Naive thymus-derived CD4-positive, alpha-beta T cell (primary cell): ENCODE results near the gene SLC7A5. TPM values are rescaled to one million over a fixed set of nuclear protein-coding genes. Genes with fewer than 3 reads are reported as not detected.
A peak's percentile ranks its signal among the peaks of the same experiment; 100 is the strongest.
"Not testable (repeated sequence)": the region's sequence is repeated elsewhere in the genome, so short reads cannot be mapped to it uniquely, and the experiment has no call there.

Experiments
- ATAC-seq: fragments of 150-1000 bp; cut with Tn5 transposase; 2 replicates; pipeline ENCODE4 v1.10.0; 2021; ENCODE audit warnings: mild to moderate bottlenecking, moderate library complexity
- CTCF ChIA-PET: fragments of 350-600 bp; sonication (Branson Sonifier 250); formaldehyde crosslinking; loops from one replicate; lab custom pipeline; 2021; ENCODE audit warnings: antibody characterized with exemption; lab: Charles Lee
- POLR2A ChIA-PET: fragments of 350-600 bp; sonication (Branson Sonifier 250); formaldehyde crosslinking; loops from one replicate; lab custom pipeline; 2021; ENCODE audit warnings: antibody characterized with exemption, inconsistent platforms; lab: Charles Lee
- DNase-seq, 9 donors: peaks; one replicate each; pipeline versions ENCODE4 v3.0.0 to v3.0.0-alpha.2; 2020 to 2022; ENCODE audit warnings: mixed read lengths in 1 of 9
- H3K27ac ChIP-seq: one replicate; pipeline ENCODE4 v1.7.0; 2013; ENCODE audit warnings: mild to moderate bottlenecking, low read depth, low read length, moderate library complexity
- H3K27me3 ChIP-seq, 2 donors: one replicate each; pipeline ENCODE4 v1.7.0; 2013; ENCODE audit warnings: low read length in 2 of 2, mild to moderate bottlenecking in 2 of 2, moderate library complexity in 2 of 2; ENCODE audit not compliant: control insufficient read depth in 2 of 2, insufficient read depth in 2 of 2
- H3K36me3 ChIP-seq, 3 experiments: 1 replicate in 2 of 3; 2 replicates in 1 of 3; pipeline ENCODE4 v1.7.0; 2013; ENCODE audit warnings: low read length in 3 of 3, mild to moderate bottlenecking in 3 of 3, moderate library complexity in 1 of 3; ENCODE audit not compliant: insufficient read depth in 3 of 3, control insufficient read depth in 2 of 3
- H3K4me1 ChIP-seq, 2 donors: one replicate each; pipeline ENCODE4 v1.7.0; 2013; ENCODE audit warnings: low read length in 2 of 2, mild to moderate bottlenecking in 2 of 2, moderate library complexity in 1 of 2; ENCODE audit not compliant: control insufficient read depth in 2 of 2, insufficient read depth in 2 of 2
- H3K4me3 ChIP-seq: 2 replicates; pipeline ENCODE4 v1.7.0; 2013; ENCODE audit warnings: mild to moderate bottlenecking, low read length
- H3K9me3 ChIP-seq, 3 experiments: 1 replicate in 2 of 3; 2 replicates in 1 of 3; pipeline ENCODE4 v1.7.0; 2013; ENCODE audit warnings: low read length in 3 of 3; ENCODE audit not compliant: control insufficient read depth in 2 of 3
- H3K27ac Mint-ChIP-seq, 9 donors: one replicate each; pipeline ENCODE4 v1.8.0; 2020 to 2022; ENCODE audit warnings: mixed read lengths in 9 of 9, mild to moderate bottlenecking in 8 of 9, moderate library complexity in 5 of 9, inconsistent platforms in 2 of 9
- H3K27me3 Mint-ChIP-seq, 5 donors: one replicate each; pipeline ENCODE4 v1.8.0; 2021 to 2022; ENCODE audit warnings: mixed read lengths in 5 of 5, mild to moderate bottlenecking in 1 of 5
- H3K36me3 Mint-ChIP-seq, 5 donors: one replicate each; pipeline ENCODE4 v1.8.0; 2020 to 2022; ENCODE audit warnings: mixed read lengths in 5 of 5, mild to moderate bottlenecking in 3 of 5, inconsistent platforms in 1 of 5
- H3K4me1 Mint-ChIP-seq, 7 donors: one replicate each; pipeline ENCODE4 v1.8.0; 2020 to 2022; ENCODE audit warnings: mixed read lengths in 7 of 7, mild to moderate bottlenecking in 3 of 7, inconsistent platforms in 1 of 7
- H3K4me3 Mint-ChIP-seq, 10 donors: one replicate each; pipeline ENCODE4 v1.8.0; 2020 to 2022; ENCODE audit warnings: mild to moderate bottlenecking in 10 of 10, mixed read lengths in 10 of 10, moderate library complexity in 6 of 10, inconsistent platforms in 2 of 10
- H3K9me3 Mint-ChIP-seq, 11 donors: one replicate each; pipeline ENCODE4 v1.8.0; 2020 to 2022; ENCODE audit warnings: mixed read lengths in 11 of 11, mild to moderate bottlenecking in 4 of 11, inconsistent platforms in 1 of 11, moderate library complexity in 1 of 11
- intact Hi-C, 2 donors: fragments of 100-400 bp; cut with micrococcal nuclease; formaldehyde crosslinking; loops; one replicate each; pipeline ENCODE4 v1.15.1; 2023
- polyA plus RNA-seq, 2 donors: library from polyadenylated mRNA; unstranded; fragments of 300-500 nt; fragmentation: Illumina TruSeq; gene quantifications; one replicate each; pipeline ENCODE4 v1.2.3, GENCODE V29; 2021
- total RNA-seq, 6 experiments: library from RNA in 5 of 6; stranded (reverse) in 5 of 6; gene quantifications; 1 replicate in 5 of 6; 2 replicates in 1 of 6; pipeline ENCODE4 v1.2.3 and lab custom pipeline; 2021 to 2026

Gene SLC7A5
- total and polyA plus RNA-seq, 7 experiments from 2014 or later = 3.3 to 113 (median 7.0) TPM

DNA sequence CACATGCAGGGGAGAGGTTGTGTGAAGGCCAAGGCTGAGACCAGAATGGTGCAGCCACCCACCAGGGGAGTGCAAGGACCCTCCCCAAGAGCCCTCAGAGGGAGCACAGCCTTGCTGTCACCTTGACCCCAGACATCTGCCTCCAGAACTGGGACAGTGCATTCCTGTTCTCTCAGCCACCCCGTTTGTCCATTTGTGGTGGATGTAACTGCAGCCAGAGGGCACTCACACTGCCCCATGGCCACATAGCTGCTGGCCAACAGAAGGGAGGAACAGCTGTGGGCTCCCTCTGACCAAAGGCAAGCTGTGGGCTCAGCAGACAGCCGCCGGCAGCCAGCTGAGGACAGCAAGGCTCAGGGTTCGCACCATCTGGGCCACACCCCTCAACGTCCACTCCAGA, 53.7 kb downstream of the SLC7A5 start:
- peaks cover 0 to 30% (median 15%) of the 10 kb centered on the region in 11 donors for H3K9me3 Mint-ChIP-seq

DNA sequence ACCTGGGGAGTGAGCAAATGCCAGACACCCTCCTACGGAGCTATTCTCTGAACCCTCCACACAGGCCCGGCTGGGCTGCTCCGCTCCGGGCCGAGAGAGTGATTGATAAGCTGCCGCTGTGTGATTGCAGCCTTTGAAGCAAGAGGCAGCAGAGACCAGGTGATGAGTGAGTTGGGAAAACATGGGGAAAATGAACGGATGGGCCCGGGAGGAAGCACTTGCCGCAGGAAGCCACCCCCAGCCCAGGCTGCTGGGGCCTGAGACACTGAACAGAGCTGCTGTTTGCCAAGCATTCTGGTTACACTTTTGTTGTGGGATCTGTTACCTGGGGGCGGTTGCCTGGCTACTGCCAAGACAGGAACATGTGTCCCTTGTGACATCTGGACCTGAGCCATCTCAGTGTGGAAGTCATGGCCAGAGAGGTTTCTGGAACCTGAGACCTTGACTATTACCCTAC, 57.1 kb downstream of the SLC7A5 start:
- intact Hi-C loops = no loop called here
- no peak overlapping the region for H3K4me3 ChIP-seq
- Mint-ChIP-seq H3K27me3 (peaks cover 0 to 11% (median 0%) of the 10 kb centered on the region in 5 donors), H3K27ac (no peak overlapping the region), H3K9me3 (peaks cover 0 to 12% (median 6%) of the 10 kb centered on the region in 11 donors), H3K4me1 (peaks cover 0 to 23% (median 4%) of the 10 kb centered on the region in 7 donors), H3K36me3 (peaks cover 0 to 4% (median 0%) of the 10 kb centered on the region in 5 donors), H3K4me3 (no peak overlapping the region)
- H3K27ac ChIP-seq = no peak overlapping the region
- POLR2A ChIA-PET = no interaction called here
- no peaks in the 10 kb centered on the region for H3K36me3 ChIP-seq
- peaks cover 0 to 9% (median 0%) of the 10 kb centered on the region in 3 experiments for H3K9me3 ChIP-seq
- ATAC-seq = no peak
- CTCF ChIA-PET = interaction anchor here (0.6 kb wide), 1 partner anchor 487 kb away, joined by 4 read pairs; no protein-coding TSS in a partner anchor
- H3K27me3 ChIP-seq = no peaks in the 10 kb centered on the region
- no peak for DNase-seq
- H3K4me1 ChIP-seq = peaks cover 0 to 3% of the 10 kb centered on the region in 2 donors

More for the DNA sequence above, 53.7 kb downstream of the SLC7A5 start:
- Histone ChIP-seq H3K4me3 (no peak overlapping the region), H3K9me3 (peaks cover 0 to 22% (median 0%) of the 10 kb centered on the region in 3 experiments), H3K27me3 (no peaks in the 10 kb centered on the region), H3K36me3 (no peaks in the 10 kb centered on the region), H3K27ac (no peak overlapping the region), H3K4me1 (no peaks in the 10 kb centered on the region)
- Mint-ChIP-seq H3K4me1 (peaks cover 0 to 7% (median 1%) of the 10 kb centered on the region in 7 donors), H3K27ac (no peak overlapping the region), H3K27me3 (peaks cover 0 to 11% (median 0%) of the 10 kb centered on the region in 5 donors), H3K36me3 (peaks cover 0 to 4% (median 0%) of the 10 kb centered on the region in 5 donors), H3K4me3 (no peak overlapping the region)
- CTCF ChIA-PET = interaction anchor here (0.7 kb wide), 1 partner anchor 22 kb away, joined by 3 read pairs; no protein-coding TSS in a partner anchor
- intact Hi-C loops = no loop called here
- ATAC-seq = no peak
- DNase-seq = no peak
- POLR2A ChIA-PET = interaction anchor here (1.9 kb wide), 1 partner anchor 9 kb away, joined by 5 read pairs; no protein-coding TSS in a partner anchor

- Mint-ChIP-seq H3K27me3 (peaks cover 0 to 11% (median 0%) of the 10 kb centered on the region in 5 donors), H3K4me1 (peaks cover 6 to 31% (median 10%) of the 10 kb centered on the region in 7 donors), H3K27ac (peak overlapping the region in 2 of 9 donors; percentile 22 to 43)
- POLR2A ChIA-PET, H3K9me3 ChIP-seq, intact Hi-C loops, H3K27me3 ChIP-seq, H3K4me3 Mint-ChIP-seq, H3K27ac ChIP-seq, ATAC-seq, H3K9me3 Mint-ChIP-seq, H3K36me3 Mint-ChIP-seq, H3K4me3 ChIP-seq, H3K36me3 ChIP-seq, H3K4me1 ChIP-seq, DNase-seq: not testable (repeated sequence)
- CTCF ChIA-PET = interaction anchor here (0.6 kb wide), 1 partner anchor 486 kb away, joined by 4 read pairs; no protein-coding TSS in a partner anchor
Measured at GRCh38 chr16:87811454-87811853, 57.9 kb downstream of the SLC7A5 start.

- H3K4me3 Mint-ChIP-seq = no peak overlapping the region
- H3K27ac Mint-ChIP-seq = peak overlapping the region in 1 of 9 donors; percentile 48
- H3K27me3 Mint-ChIP-seq = peaks cover 0 to 11% (median 0%) of the 10 kb centered on the region in 5 donors
- DNase-seq = no peak
- no peaks in the 10 kb centered on the region for H3K9me3 ChIP-seq
- no peaks in the 10 kb centered on the region for H3K36me3 ChIP-seq
- ATAC-seq = no peak
- H3K4me1 ChIP-seq = peaks cover 0 to 15% of the 10 kb centered on the region in 2 donors
- no peak overlapping the region for H3K27ac ChIP-seq
- CTCF ChIA-PET = interaction anchor here (0.6 kb wide), 1 partner anchor 19 kb away, joined by 4 read pairs; no protein-coding TSS in a partner anchor
- no peaks in the 10 kb centered on the region for H3K27me3 ChIP-seq
- H3K4me1 Mint-ChIP-seq = peaks cover 11 to 38% (median 17%) of the 10 kb centered on the region in 7 donors
- intact Hi-C loops = loop anchor here in 1 of 2 donors (5.0 kb wide), 1 partner anchor 43 kb away; no protein-coding TSS in a partner anchor
- peaks cover 0 to 2% (median 0%) of the 10 kb centered on the region in 11 donors for H3K9me3 Mint-ChIP-seq
- peaks cover 0 to 3% (median 0%) of the 10 kb centered on the region in 5 donors for H3K36me3 Mint-ChIP-seq
- POLR2A ChIA-PET = no interaction called here
- H3K4me3 ChIP-seq = no peak overlapping the region
Measured at GRCh38 chr16:87809150-87809902, 60.0 kb downstream of the SLC7A5 start.

DNA sequence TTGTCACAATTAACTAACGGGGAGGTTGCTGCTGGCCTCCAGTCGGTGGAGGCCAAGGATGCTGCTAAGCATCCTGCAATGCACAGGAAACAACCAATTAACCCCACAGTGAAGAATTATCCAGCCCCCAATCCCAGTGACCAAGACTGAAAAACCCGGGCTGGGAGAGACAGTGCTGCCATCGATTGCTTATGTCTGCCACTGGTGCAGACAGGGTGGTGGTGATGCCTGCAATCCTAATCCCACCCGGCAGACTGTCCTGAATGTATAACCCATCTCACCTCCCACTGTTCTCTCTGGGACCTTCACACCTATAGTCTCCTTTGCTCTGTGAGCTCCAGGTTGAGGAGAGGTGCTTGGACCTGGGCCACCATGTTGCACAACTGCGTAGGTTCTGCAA, 61.2 kb downstream of the SLC7A5 start:
- H3K36me3 ChIP-seq = no peaks in the 10 kb centered on the region
- ATAC-seq = no peak
- Mint-ChIP-seq H3K27me3 (peaks cover 0 to 11% (median 0%) of the 10 kb centered on the region in 5 donors), H3K9me3 (peaks cover 0 to 2% (median 0%) of the 10 kb centered on the region in 11 donors), H3K36me3 (peaks cover 0 to 3% (median 0%) of the 10 kb centered on the region in 5 donors), H3K4me3 (no peak overlapping the region), H3K27ac (peak overlapping the region in 3 of 9 donors; percentile 42 to 72 (median 56)), H3K4me1 (peaks cover 11 to 38% (median 17%) of the 10 kb centered on the region in 7 donors)
- H3K27me3 ChIP-seq = no peaks in the 10 kb centered on the region
- intact Hi-C loops = loop anchor here in 1 of 2 donors (5.0 kb wide), 1 partner anchor 44 kb away; no protein-coding TSS in a partner anchor
- H3K4me3 ChIP-seq = no peak overlapping the region
- no peak for DNase-seq
- H3K4me1 ChIP-seq = peaks cover 0 to 15% of the 10 kb centered on the region in 2 donors
- H3K9me3 ChIP-seq = no peaks in the 10 kb centered on the region
- no peak overlapping the region for H3K27ac ChIP-seq
- POLR2A ChIA-PET = interaction anchor here (0.6 to 2.2 kb wide), 4 partner anchors 10 to 174 kb away, joined by 3 to 15 read pairs (median 3); no protein-coding TSS in a partner anchor
- CTCF ChIA-PET = interaction anchor here (0.6 kb wide), 1 partner anchor 35 kb away, joined by 3 read pairs; no protein-coding TSS in a partner anchor
